ENCODE measurements around the gene ARHGEF18. TPM values are rescaled to one million over a fixed set of nuclear protein-coding genes. Genes with fewer than 3 reads are reported as not detected.

Gene ARHGEF18
- polyA plus RNA-seq, 1 donor from 2014 or later, result 22.7 TPM

DNA sequence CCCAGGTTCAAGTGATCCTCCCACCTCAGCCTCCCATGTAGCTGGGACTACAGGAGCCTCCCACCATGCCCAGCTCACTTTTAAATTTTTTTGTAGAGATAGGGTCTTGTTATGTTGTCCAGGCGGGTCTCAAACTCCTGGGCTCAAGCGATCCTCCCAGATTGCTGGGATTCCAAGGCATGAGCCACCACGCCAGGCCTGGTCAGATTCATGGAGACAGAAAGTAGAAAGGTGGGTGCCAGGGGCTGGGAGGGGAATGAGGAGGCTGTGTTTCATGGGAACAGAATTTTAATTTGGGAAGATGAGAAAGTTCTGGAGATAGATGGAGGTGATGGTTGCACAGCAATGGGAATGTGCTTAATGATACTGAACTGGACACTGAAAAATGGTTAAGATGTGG is 22.3 kb downstream of the ARHGEF18 start:
- H3K9me3 ChIP-seq (ENCODE audit: low read length), result no peaks in the 10 kb centered on the region
- TF ChIP-seq, protein P1, sequence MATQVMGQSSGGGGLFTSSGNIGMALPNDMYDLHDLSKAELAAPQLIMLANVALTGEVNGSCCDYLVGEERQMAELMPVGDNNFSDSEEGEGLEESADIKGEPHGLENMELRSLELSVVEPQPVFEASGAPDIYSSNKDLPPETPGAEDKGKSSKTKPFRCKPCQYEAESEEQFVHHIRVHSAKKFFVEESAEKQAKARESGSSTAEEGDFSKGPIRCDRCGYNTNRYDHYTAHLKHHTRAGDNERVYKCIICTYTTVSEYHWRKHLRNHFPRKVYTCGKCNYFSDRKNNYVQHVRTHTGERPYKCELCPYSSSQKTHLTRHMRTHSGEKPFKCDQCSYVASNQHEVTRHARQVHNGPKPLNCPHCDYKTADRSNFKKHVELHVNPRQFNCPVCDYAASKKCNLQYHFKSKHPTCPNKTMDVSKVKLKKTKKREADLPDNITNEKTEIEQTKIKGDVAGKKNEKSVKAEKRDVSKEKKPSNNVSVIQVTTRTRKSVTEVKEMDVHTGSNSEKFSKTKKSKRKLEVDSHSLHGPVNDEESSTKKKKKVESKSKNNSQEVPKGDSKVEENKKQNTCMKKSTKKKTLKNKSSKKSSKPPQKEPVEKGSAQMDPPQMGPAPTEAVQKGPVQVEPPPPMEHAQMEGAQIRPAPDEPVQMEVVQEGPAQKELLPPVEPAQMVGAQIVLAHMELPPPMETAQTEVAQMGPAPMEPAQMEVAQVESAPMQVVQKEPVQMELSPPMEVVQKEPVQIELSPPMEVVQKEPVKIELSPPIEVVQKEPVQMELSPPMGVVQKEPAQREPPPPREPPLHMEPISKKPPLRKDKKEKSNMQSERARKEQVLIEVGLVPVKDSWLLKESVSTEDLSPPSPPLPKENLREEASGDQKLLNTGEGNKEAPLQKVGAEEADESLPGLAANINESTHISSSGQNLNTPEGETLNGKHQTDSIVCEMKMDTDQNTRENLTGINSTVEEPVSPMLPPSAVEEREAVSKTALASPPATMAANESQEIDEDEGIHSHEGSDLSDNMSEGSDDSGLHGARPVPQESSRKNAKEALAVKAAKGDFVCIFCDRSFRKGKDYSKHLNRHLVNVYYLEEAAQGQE (IDR thresholded peaks at IDR 0.05; ENCODE audit: borderline replicate concordance), result no peak
- TF ChIP-seq EP300 (conservative IDR thresholded peaks at IDR 0.05; ENCODE audit: poor library complexity, severe bottlenecking) (no peak), SMC3 (conservative IDR thresholded peaks at IDR 0.05; ENCODE audit: poor library complexity) (no peak), POLR2AphosphoS5 (IDR thresholded peaks at IDR 0.05) (no peak), EZH2 (IDR thresholded peaks at IDR 0.05; ENCODE audit: borderline replicate concordance, insufficient read depth, low read length, poor library complexity, severe bottlenecking) (no peak), MXI1 (conservative IDR thresholded peaks at IDR 0.05; ENCODE audit: poor library complexity, severe bottlenecking) (no peak), TAF1 (IDR thresholded peaks at IDR 0.05; ENCODE audit: low read depth) (no peak), RAD21 (conservative IDR thresholded peaks at IDR 0.05) (no peak)
- TF ChIP-seq, protein P2, sequence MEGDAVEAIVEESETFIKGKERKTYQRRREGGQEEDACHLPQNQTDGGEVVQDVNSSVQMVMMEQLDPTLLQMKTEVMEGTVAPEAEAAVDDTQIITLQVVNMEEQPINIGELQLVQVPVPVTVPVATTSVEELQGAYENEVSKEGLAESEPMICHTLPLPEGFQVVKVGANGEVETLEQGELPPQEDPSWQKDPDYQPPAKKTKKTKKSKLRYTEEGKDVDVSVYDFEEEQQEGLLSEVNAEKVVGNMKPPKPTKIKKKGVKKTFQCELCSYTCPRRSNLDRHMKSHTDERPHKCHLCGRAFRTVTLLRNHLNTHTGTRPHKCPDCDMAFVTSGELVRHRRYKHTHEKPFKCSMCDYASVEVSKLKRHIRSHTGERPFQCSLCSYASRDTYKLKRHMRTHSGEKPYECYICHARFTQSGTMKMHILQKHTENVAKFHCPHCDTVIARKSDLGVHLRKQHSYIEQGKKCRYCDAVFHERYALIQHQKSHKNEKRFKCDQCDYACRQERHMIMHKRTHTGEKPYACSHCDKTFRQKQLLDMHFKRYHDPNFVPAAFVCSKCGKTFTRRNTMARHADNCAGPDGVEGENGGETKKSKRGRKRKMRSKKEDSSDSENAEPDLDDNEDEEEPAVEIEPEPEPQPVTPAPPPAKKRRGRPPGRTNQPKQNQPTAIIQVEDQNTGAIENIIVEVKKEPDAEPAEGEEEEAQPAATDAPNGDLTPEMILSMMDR (IDR thresholded peaks at IDR 0.05; ENCODE audit: poor library complexity, severe bottlenecking), result no peak
- H3K36me3 ChIP-seq (ENCODE audit: insufficient read depth, low read length), result no peaks in the 10 kb centered on the region
- no peaks in the 10 kb centered on the region for H3K79me2 ChIP-seq (replicated peaks; ENCODE audit: insufficient read depth, low read length)
- no peak overlapping the region for H3K27ac ChIP-seq (ENCODE audit: low read length)
- H2AFZ ChIP-seq (ENCODE audit: low read depth, low read length), result no peak overlapping the region
- no peaks in the 10 kb centered on the region for H3K9me2 ChIP-seq (ENCODE audit: insufficient read depth, low read length)
- no peaks in the 10 kb centered on the region for H3K27me3 ChIP-seq (ENCODE audit: insufficient read depth, low read depth, low read length)
- no peaks in the 10 kb centered on the region for H3F3A ChIP-seq (ENCODE audit: insufficient read depth, low read length, poor library complexity, severe bottlenecking)
- no peaks in the 10 kb centered on the region for H4K20me1 ChIP-seq (ENCODE audit: insufficient read depth)
- H3K9ac ChIP-seq (ENCODE audit: low read length), result no peak overlapping the region
- no peak overlapping the region for H3K4me2 ChIP-seq (ENCODE audit: low read length)
- H3K4me3 ChIP-seq (ENCODE audit: low read length), result no peak overlapping the region

DNA sequence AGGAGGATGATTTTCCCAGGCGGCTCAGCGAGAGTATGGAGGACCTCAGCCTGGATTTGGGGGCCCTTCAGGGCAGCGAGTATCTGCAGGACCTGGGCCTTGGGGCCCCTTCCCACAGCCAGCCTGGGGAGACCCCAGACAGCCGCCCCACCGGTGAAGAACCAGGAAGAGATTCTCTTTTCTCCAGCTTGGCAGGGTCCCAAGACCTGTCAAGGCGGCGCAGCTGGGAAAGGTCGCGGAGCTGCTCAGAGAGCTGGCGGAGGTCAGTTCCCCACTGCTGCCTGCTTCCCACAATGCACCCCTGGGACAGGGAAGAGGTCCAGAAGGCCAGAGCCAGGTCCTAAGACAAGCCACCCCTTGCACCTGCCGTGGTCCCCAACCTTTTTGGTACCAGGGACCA is 24.1 kb downstream of the ARHGEF18 start:
- Histone ChIP-seq H3K36me3 (ENCODE audit: insufficient read depth, low read length) (no peaks in the 10 kb centered on the region), H3K4me2 (ENCODE audit: low read length) (no peak overlapping the region), H4K20me1 (ENCODE audit: insufficient read depth) (no peaks in the 10 kb centered on the region), H3K27me3 (ENCODE audit: insufficient read depth, low read depth, low read length) (no peaks in the 10 kb centered on the region), H3K79me2 (replicated peaks; ENCODE audit: insufficient read depth, low read length) (no peaks in the 10 kb centered on the region), H3K9me2 (ENCODE audit: insufficient read depth, low read length) (no peaks in the 10 kb centered on the region), H2AFZ (ENCODE audit: low read depth, low read length) (no peak overlapping the region), H3K27ac (ENCODE audit: low read length) (no peak overlapping the region), H3F3A (ENCODE audit: insufficient read depth, low read length, poor library complexity, severe bottlenecking) (no peaks in the 10 kb centered on the region), H3K9ac (ENCODE audit: low read length) (no peak overlapping the region), H3K9me3 (ENCODE audit: low read length) (no peaks in the 10 kb centered on the region), H3K4me3 (ENCODE audit: low read length) (no peak overlapping the region)
- no peak for TF ChIP-seq EZH2 (IDR thresholded peaks at IDR 0.05; ENCODE audit: borderline replicate concordance, insufficient read depth, low read length, poor library complexity, severe bottlenecking)
- TF ChIP-seq, protein P2 (IDR thresholded peaks at IDR 0.05; ENCODE audit: poor library complexity, severe bottlenecking), result no peak
- no peak for TF ChIP-seq RAD21 (conservative IDR thresholded peaks at IDR 0.05)
- TF ChIP-seq, protein P1 (IDR thresholded peaks at IDR 0.05; ENCODE audit: borderline replicate concordance), result no peak
- TF ChIP-seq EP300 (conservative IDR thresholded peaks at IDR 0.05; ENCODE audit: poor library complexity, severe bottlenecking), result no peak
- TF ChIP-seq TAF1 (IDR thresholded peaks at IDR 0.05; ENCODE audit: low read depth), result no peak
- TF ChIP-seq POLR2AphosphoS5 (IDR thresholded peaks at IDR 0.05), result no peak
- TF ChIP-seq SMC3 (conservative IDR thresholded peaks at IDR 0.05; ENCODE audit: poor library complexity), result no peak
- TF ChIP-seq MXI1 (conservative IDR thresholded peaks at IDR 0.05; ENCODE audit: poor library complexity, severe bottlenecking), result no peak
